ENCODE measurements around the gene RER1. TPM values are rescaled to one million over a fixed set of nuclear protein-coding genes. Genes with fewer than 3 reads are reported as not detected.
A peak's percentile ranks its signal among the peaks of the same experiment; 100 is the strongest.

The RER1 gene
- total RNA-seq, 1 donor from 2014 or later = 93.0 TPM

DNA sequence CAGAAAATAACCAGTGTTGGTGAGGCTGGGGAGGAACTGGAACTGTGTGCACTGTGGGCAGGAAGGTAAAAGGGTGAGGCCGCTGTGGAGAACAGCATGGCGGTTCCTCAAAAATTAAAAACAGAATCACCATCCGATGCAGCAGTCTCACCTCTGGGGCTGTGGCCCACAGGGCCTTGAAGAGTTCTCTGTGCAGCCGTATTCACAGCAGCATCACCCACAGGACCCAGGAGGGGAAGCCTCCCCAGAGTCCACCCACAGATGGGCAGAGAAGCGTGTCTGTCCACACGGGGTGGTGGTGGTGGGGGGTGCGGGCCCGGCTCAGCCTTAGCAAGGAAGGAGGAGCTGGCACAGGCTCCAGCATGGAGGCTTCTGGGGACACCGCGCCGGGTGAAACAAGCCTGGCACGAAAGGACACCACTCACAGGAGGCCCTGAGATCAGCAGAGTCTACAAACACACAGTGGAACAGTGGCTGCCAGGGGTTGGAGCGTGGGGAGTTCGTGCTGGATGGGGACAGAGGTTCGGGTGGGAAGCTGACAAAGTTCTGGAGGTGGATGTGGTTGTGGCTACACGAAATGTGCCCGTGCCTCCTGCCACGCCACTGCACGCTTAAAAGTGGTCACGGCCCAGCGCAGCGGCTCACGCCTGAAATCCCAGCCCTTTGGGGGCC lies 11.8 kb upstream of the RER1 start:
- TF ChIP-seq, protein P1, sequence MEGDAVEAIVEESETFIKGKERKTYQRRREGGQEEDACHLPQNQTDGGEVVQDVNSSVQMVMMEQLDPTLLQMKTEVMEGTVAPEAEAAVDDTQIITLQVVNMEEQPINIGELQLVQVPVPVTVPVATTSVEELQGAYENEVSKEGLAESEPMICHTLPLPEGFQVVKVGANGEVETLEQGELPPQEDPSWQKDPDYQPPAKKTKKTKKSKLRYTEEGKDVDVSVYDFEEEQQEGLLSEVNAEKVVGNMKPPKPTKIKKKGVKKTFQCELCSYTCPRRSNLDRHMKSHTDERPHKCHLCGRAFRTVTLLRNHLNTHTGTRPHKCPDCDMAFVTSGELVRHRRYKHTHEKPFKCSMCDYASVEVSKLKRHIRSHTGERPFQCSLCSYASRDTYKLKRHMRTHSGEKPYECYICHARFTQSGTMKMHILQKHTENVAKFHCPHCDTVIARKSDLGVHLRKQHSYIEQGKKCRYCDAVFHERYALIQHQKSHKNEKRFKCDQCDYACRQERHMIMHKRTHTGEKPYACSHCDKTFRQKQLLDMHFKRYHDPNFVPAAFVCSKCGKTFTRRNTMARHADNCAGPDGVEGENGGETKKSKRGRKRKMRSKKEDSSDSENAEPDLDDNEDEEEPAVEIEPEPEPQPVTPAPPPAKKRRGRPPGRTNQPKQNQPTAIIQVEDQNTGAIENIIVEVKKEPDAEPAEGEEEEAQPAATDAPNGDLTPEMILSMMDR (IDR thresholded peaks at IDR 0.05; ENCODE audit: partially characterized antibody, unreplicated experiment) = no peak
- Mint-ChIP-seq H3K27ac (ENCODE audit: unreplicated experiment) (no peak overlapping the region), H3K9me3 (ENCODE audit: unreplicated experiment) (peaks cover 6% of the 10 kb centered on the region), H3K4me1 (ENCODE audit: low read depth, unreplicated experiment) (peaks cover 11% of the 10 kb centered on the region), H3K27me3 (ENCODE audit: unreplicated experiment) (peaks cover 12% of the 10 kb centered on the region), H3K4me3 (ENCODE audit: unreplicated experiment) (no peak overlapping the region), H3K36me3 (ENCODE audit: unreplicated experiment) (no peaks in the 10 kb centered on the region)
- peak; percentile 8 for DNase-seq

- TF ChIP-seq, protein P1 (IDR thresholded peaks at IDR 0.05; ENCODE audit: partially characterized antibody, unreplicated experiment) = no peak
- peaks cover 6% of the 10 kb centered on the region for H3K9me3 Mint-ChIP-seq (ENCODE audit: unreplicated experiment)
- no peak overlapping the region for H3K4me3 Mint-ChIP-seq (ENCODE audit: unreplicated experiment)
- peaks cover 4% of the 10 kb centered on the region for H3K36me3 Mint-ChIP-seq (ENCODE audit: unreplicated experiment)
- H3K27me3 Mint-ChIP-seq (ENCODE audit: unreplicated experiment) = peaks cover 11% of the 10 kb centered on the region
- peaks cover 20% of the 10 kb centered on the region for H3K4me1 Mint-ChIP-seq (ENCODE audit: low read depth, unreplicated experiment)
- H3K27ac Mint-ChIP-seq (ENCODE audit: unreplicated experiment) = no peak overlapping the region
- DNase-seq = peak; percentile 20
Observed at GRCh38 chr1:2380816-2381591, 10.6 kb upstream of the RER1 start.

DNA sequence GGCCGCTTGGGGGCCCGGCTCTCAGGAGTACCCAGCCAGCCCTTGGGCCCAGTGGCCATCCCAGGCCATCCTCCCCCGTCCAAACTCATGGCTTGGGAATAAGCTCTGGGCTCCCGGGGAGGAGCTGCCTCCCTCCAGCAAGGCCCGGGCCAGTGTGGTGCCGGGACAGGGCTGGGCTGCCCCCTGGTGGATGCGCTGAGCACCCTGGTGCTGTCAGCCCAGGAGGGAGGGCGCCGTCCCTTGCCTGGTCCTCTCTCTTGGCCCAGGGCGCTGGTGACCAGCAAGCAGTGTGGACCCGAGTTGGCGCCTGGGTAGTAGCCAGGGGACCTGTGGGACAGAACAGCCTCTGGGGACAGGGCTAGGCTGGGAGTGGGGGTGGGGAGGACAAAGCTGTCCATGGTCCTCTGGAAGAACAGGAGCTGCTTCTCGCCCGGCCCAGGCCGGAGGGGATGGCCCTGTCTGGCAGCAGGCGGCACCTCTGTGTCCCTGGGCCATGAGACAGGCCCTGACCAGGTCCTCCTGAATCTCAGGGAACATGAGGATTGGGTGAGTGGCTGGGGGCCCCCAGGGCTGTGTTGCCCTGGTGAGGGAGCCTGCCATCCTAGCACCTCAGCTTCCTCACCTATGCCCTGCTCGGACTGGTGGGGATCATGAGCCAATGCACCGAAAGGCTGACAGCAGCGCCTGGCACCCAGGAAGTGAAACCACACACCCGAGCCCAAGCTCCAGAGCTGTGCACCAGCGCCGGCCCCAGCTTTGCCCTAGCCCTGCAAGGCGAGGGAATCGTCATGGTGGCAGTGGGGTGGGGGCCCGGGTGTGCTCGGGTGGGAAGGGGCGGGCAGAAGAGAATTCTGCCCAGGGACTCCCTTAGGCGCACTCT lies 9.7 kb upstream of the RER1 start:
- TF ChIP-seq, protein P1 (IDR thresholded peaks at IDR 0.05; ENCODE audit: partially characterized antibody, unreplicated experiment) = peak; percentile 85
- H3K27ac Mint-ChIP-seq (ENCODE audit: unreplicated experiment) = no peak overlapping the region
- peaks cover 5% of the 10 kb centered on the region for H3K36me3 Mint-ChIP-seq (ENCODE audit: unreplicated experiment)
- peaks cover 26% of the 10 kb centered on the region for H3K4me1 Mint-ChIP-seq (ENCODE audit: low read depth, unreplicated experiment)
- H3K4me3 Mint-ChIP-seq (ENCODE audit: unreplicated experiment) = no peak overlapping the region
- peaks cover 6% of the 10 kb centered on the region for H3K9me3 Mint-ChIP-seq (ENCODE audit: unreplicated experiment)
- DNase-seq = peak; percentile 96
- H3K27me3 Mint-ChIP-seq (ENCODE audit: unreplicated experiment) = peaks cover 7% of the 10 kb centered on the region

GRCh38 chr1:2382621-2383361 lies 8.8 kb upstream of the RER1 start:
- H3K4me3 Mint-ChIP-seq (ENCODE audit: unreplicated experiment) = no peak overlapping the region
- no peak overlapping the region for H3K27ac Mint-ChIP-seq (ENCODE audit: unreplicated experiment)
- TF ChIP-seq, protein P1 (IDR thresholded peaks at IDR 0.05; ENCODE audit: partially characterized antibody, unreplicated experiment) = peak; percentile 70
- H3K36me3 Mint-ChIP-seq (ENCODE audit: unreplicated experiment) = peaks cover 5% of the 10 kb centered on the region
- DNase-seq = peak; percentile 77
- H3K4me1 Mint-ChIP-seq (ENCODE audit: low read depth, unreplicated experiment) = peaks cover 26% of the 10 kb centered on the region
- H3K27me3 Mint-ChIP-seq (ENCODE audit: unreplicated experiment) = peaks cover 6% of the 10 kb centered on the region
- H3K9me3 Mint-ChIP-seq (ENCODE audit: unreplicated experiment) = peaks cover 6% of the 10 kb centered on the region

Data from glutamatergic neuron (in vitro differentiated cells).